ENCODE results near the gene RNF14. TPM values are rescaled to one million over a fixed set of nuclear protein-coding genes. Genes with fewer than 3 reads are reported as not detected.

The RNF14 gene
- total and polyA plus RNA-seq, 2 of the 8 experiments (the other 6 are each of a cell fraction or from before 2014, with no cell fraction given), result 4.7 to 20.2 TPM

- H4K91ac ChIP-seq (replicated peaks; ENCODE audit: insufficient read length, low read length), result no peak overlapping the region
- peaks cover 0 to 10% (median 8%) of the 10 kb centered on the region in 4 experiments; a peak in 5 of 7 replicates for H3K4me1 ChIP-seq (replicated peaks in 1 of 4; ENCODE audit: control insufficient read depth in 3 of 4, insufficient read depth in 4 of 4, low read length in 3 of 4)
- H4K5ac ChIP-seq (ENCODE audit: insufficient read length, low read depth, low read length), result no peak overlapping the region
- H4K20me1 ChIP-seq (replicated peaks in 1 of 2; ENCODE audit: control insufficient read depth in 1 of 2, insufficient read depth in 2 of 2, low read length in 2 of 2), result no peaks in the 10 kb centered on the region
- H3K23ac ChIP-seq (ENCODE audit: insufficient read length), result no peak overlapping the region
- H2AK5ac ChIP-seq (ENCODE audit: low read depth, low read length), result no peak overlapping the region
- no peak overlapping the region for H4K8ac ChIP-seq (ENCODE audit: extremely low read depth, insufficient read depth, low read length)
- H3K23me2 ChIP-seq (ENCODE audit: low read depth, low read length), result no peaks in the 10 kb centered on the region
- 0 out of 2 replicates have a peak overlapping the region, but pooled peaks have one; percentile 29 for H2BK15ac ChIP-seq (ENCODE audit: low read length)
- H3K36me3 ChIP-seq (ENCODE audit: control insufficient read depth in 2 of 4, insufficient read depth in 4 of 4, low read length in 3 of 4), result no peaks in the 10 kb centered on the region
- H3K56ac ChIP-seq (replicated peaks; ENCODE audit: insufficient read length, low read depth, low read length), result no peak overlapping the region
- H2BK120ac ChIP-seq (replicated peaks; ENCODE audit: low read depth, low read length), result no peak overlapping the region
- no peak overlapping the region for H3K14ac ChIP-seq (ENCODE audit: insufficient read length)
- no peak for FAIRE-seq
- H3K27ac ChIP-seq (ENCODE audit: low read depth, low read length), result no peak overlapping the region
- no peak for DNase-seq (ENCODE audit: low read depth in 1 of 2, low spot score in 2 of 2)
- no peak overlapping the region for H3K18ac ChIP-seq (ENCODE audit: extremely low read depth, low read length)
- no peak overlapping the region for H3K4ac ChIP-seq (replicated peaks; ENCODE audit: insufficient read length, low read depth, low read length)
- H3K9me3 ChIP-seq (ENCODE audit: insufficient read depth in 2 of 2, low read depth in 1 of 2, low read length in 1 of 2), result no peaks in the 10 kb centered on the region
- H3K9ac ChIP-seq (replicated peaks in 1 of 4; ENCODE audit: extremely low read depth in 1 of 4, low read depth in 3 of 4, low read length in 3 of 4), result no peak overlapping the region
- H2AFZ ChIP-seq (ENCODE audit: low read length), result no peak overlapping the region
- ChIA-PET CTCF (ENCODE audit: partially characterized antibody) (interaction anchor here (0.5 to 20.8 kb wide), 10 partner anchors 9 to 765 kb away, joined by 3 to 324 read pairs (median 4); partner anchors contain the start of genes PCDH1, PCDH12, PCDHB16 and RNF14), POLR2A (ENCODE audit: partially characterized antibody) (interaction anchor here (0.9 to 9.2 kb wide), 6 partner anchors 10 to 65 kb away, joined by 3 to 121 read pairs (median 4); partner anchors contain the start of genes DELE1, GNPDA1 and PCDH12)
- no peak overlapping the region for H2BK20ac ChIP-seq (ENCODE audit: low read length)
- H3K79me2 ChIP-seq (ENCODE audit: control insufficient read depth in 1 of 2, insufficient read depth in 2 of 2, low read length in 2 of 2), result no peaks in the 10 kb centered on the region
- TF ChIP-seq CHD1 (IDR thresholded peaks at IDR 0.05; ENCODE audit: low read depth, low read length), result no peak
- TF ChIP-seq SP2 (IDR thresholded peaks at IDR 0.05; ENCODE audit: low read length), result no peak
- TF ChIP-seq EP300 (IDR thresholded peaks at IDR 0.05; ENCODE audit: borderline replicate concordance in 1 of 2, low read depth in 2 of 2, low read length in 2 of 2), result no peak
- no peak for TF ChIP-seq ASH2L (IDR thresholded peaks at IDR 0.05; ENCODE audit: low read length)
- no peak overlapping the region for H3K4me3 ChIP-seq (ENCODE audit: extremely low read depth in 1 of 4, insufficient read depth in 2 of 4, low read depth in 3 of 4, low read length in 4 of 4)
- H2BK5ac ChIP-seq (ENCODE audit: low read depth, low read length), result no peak overlapping the region
- no peaks in the 10 kb centered on the region for H3K27me3 ChIP-seq (replicated peaks in 1 of 4; ENCODE audit: control insufficient read depth in 3 of 4, extremely low read depth in 1 of 4, insufficient read depth in 3 of 4, low read length in 3 of 4)
- H3K79me1 ChIP-seq (ENCODE audit: low read depth, low read length), result no peaks in the 10 kb centered on the region
- H3K4me2 ChIP-seq (ENCODE audit: insufficient read depth in 1 of 2, low read depth in 2 of 2, low read length in 2 of 2), result no peak overlapping the region
- H2BK12ac ChIP-seq (ENCODE audit: low read depth, low read length), result no peak overlapping the region; the same call in 1 of the 2 replicates
- 86% methylated on average over 4 of the region's 4 CpGs; no CpG with 5 or more reads in 1 of the 2 experiments for WGBS, 2 experiments (ENCODE audit: extremely low coverage in 1 of 2, insufficient coverage in 1 of 2, insufficient read length in 1 of 2, insufficient replicate concordance in 2 of 2, low coverage in 1 of 2, low lambda C conversion rate in 2 of 2, missing lambda C conversion rate in 1 of 2)
Measured at GRCh38 chr5:141947316-141947715, 21.6 kb upstream of the RNF14 start.

Measured in H1 (cell line).